Measurements from ENCODE around the gene PLBD1. TPM values are rescaled to one million over a fixed set of nuclear protein-coding genes. Genes with fewer than 3 reads are reported as not detected.

Gene PLBD1
- not detected for total RNA-seq

GRCh38 chr12:14567351-14568162, at the start of gene PLBD1:
Gene PLBD1, minus strand, starts transcription at chr12:14567883. Its CDS starts 187 bp downstream, at chr12:14567696.
- no peak for DNase-seq

- DNase-seq = no peak
Observed at GRCh38 chr12:14614704-14615121, 47.0 kb upstream of the PLBD1 start.

GRCh38 chr12:14613718-14614117, 46.0 kb upstream of the PLBD1 start:
- DNase-seq = no peak

- no peak for DNase-seq
Observed at GRCh38 chr12:14612898-14613445, 45.3 kb upstream of the PLBD1 start.

- no peak for DNase-seq
Observed at GRCh38 chr12:14612250-14612649, 44.6 kb upstream of the PLBD1 start.

GRCh38 chr12:14611640-14612203, 44.0 kb upstream of the PLBD1 start:
- DNase-seq = no peak

- DNase-seq = no peak
Observed at GRCh38 chr12:14607568-14607967, 39.9 kb upstream of the PLBD1 start.

- DNase-seq = no peak
Observed at GRCh38 chr12:14605401-14605989, 37.8 kb upstream of the PLBD1 start.

- DNase-seq = no peak
Observed at GRCh38 chr12:14601692-14602478, 34.2 kb upstream of the PLBD1 start.

GRCh38 chr12:14597480-14597879, 29.8 kb upstream of the PLBD1 start:
- DNase-seq = no peak

- no peak for DNase-seq
Observed at GRCh38 chr12:14591719-14592118, 24.0 kb upstream of the PLBD1 start.

- no peak for DNase-seq
Observed at GRCh38 chr12:14589169-14590004, 21.7 kb upstream of the PLBD1 start.

GRCh38 chr12:14588571-14588970, 20.9 kb upstream of the PLBD1 start:
- DNase-seq = no peak

GRCh38 chr12:14578646-14579045, 11.0 kb upstream of the PLBD1 start:
- DNase-seq = no peak

- DNase-seq = no peak
Observed at GRCh38 chr12:14577344-14577743, 9.7 kb upstream of the PLBD1 start.

GRCh38 chr12:14576896-14577295, 9.2 kb upstream of the PLBD1 start:
- DNase-seq = no peak

- no peak for DNase-seq
Observed at GRCh38 chr12:14575585-14575984, 7.9 kb upstream of the PLBD1 start.

- DNase-seq = no peak
Observed at GRCh38 chr12:14573118-14573517, 5.4 kb upstream of the PLBD1 start.

- no peak for DNase-seq
Observed at GRCh38 chr12:14572401-14572800, 4.7 kb upstream of the PLBD1 start.

GRCh38 chr12:14571779-14572178, 4.1 kb upstream of the PLBD1 start:
- no peak for DNase-seq

GRCh38 chr12:14570231-14570630, 2.5 kb upstream of the PLBD1 start:
- DNase-seq = no peak
